Measurements from ENCODE around the gene MYH7. TPM values are rescaled to one million over a fixed set of nuclear protein-coding genes. Genes with fewer than 3 reads are reported as not detected.

MYH7 gene
- total RNA-seq: 3.2 TPM

GRCh38 chr14:23435543-23436326 lies at the start of gene MYH7:
Gene MYH7 (minus strand): TSS chr14:23435660. CDS start chr14:23433732, 1,928 bp downstream.

GRCh38 chr14:23469127-23469905 lies 33.9 kb upstream of the MYH7 start, which contains the start of gene NGDN:
Gene NGDN (plus strand): TSS chr14:23469703. CDS start chr14:23469716, 13 bp downstream.

GRCh38 chr14:23407516-23408306 lies 27.7 kb downstream of the MYH7 start, which contains the start of gene MYH6:
Gene MYH6 (minus strand): TSS chr14:23408273. CDS start chr14:23407223, 1,050 bp downstream.

GRCh38 chr14:23376482-23377197 lies 58.8 kb downstream of the MYH7 start, which contains the start of gene CMTM5:
Gene CMTM5 (plus strand): TSS chr14:23377046. CDS start chr14:23377252, 206 bp downstream.

GRCh38 chr14:23372509-23372908 lies 63.0 kb downstream of the MYH7 start, which contains the start of gene IL25:
Gene IL25 (plus strand): TSS chr14:23372809.

GRCh38 chr14:23365036-23365731 lies 70.3 kb downstream of the MYH7 start, which contains the start of gene EFS:
Gene EFS (minus strand): TSS chr14:23365172. CDS start chr14:23365025, 147 bp downstream.

Small RNAs within 50 kb of the gene (small RNA-seq; reads per million reads assigned to genes)
- gene MIR208A: not detected
- gene MIR208B: 1.6 reads per million, percentile 84 among the genes with 10 or more reads in this experiment

Other genes starting within 250 kb of the MYH7 start
- not detected for gene RNF212B, start 197.7 kb downstream of the MYH7 start, total RNA-seq
- gene HOMEZ, start 149.5 kb downstream of the MYH7 start, total RNA-seq: 4.6 TPM
- 10.4 TPM for gene PPP1R3E, start 132.8 kb downstream of the MYH7 start, total RNA-seq
- gene BCL2L2, start 128.8 kb downstream of the MYH7 start, total RNA-seq: 21.9 TPM
- 92.3 TPM for gene PABPN1, start 114.2 kb downstream of the MYH7 start, total RNA-seq
- 389 TPM for gene SLC22A17, start 82.8 kb downstream of the MYH7 start, total RNA-seq
- gene EFS, start 70.5 kb downstream of the MYH7 start, total RNA-seq: 9.7 TPM
- gene IL25, start 62.9 kb downstream of the MYH7 start, total RNA-seq: not detected
- gene CMTM5, start 58.6 kb downstream of the MYH7 start, total RNA-seq: 9.2 TPM
- under 0.01 TPM for gene MYH6, start 27.4 kb downstream of the MYH7 start, total RNA-seq
- gene NGDN, start 34.0 kb upstream of the MYH7 start, total RNA-seq: 39.0 TPM
- 3.5 TPM for gene ZFHX2, start 116.1 kb upstream of the MYH7 start, total RNA-seq
- 14.1 TPM for gene THTPA, start 120.6 kb upstream of the MYH7 start, total RNA-seq
- 23.5 TPM for gene AP1G2, start 132.1 kb upstream of the MYH7 start, total RNA-seq
- 50.3 TPM for gene JPH4, start 143.1 kb upstream of the MYH7 start, total RNA-seq
- gene DHRS2, start 200.7 kb upstream of the MYH7 start, total RNA-seq: 0.92 TPM